HG03571 (cell line): ENCODE measurements around the gene HEBP2.
A peak's percentile ranks its signal among the peaks of the same experiment; 100 is the strongest.
"Not testable (repeated sequence)": the region's sequence is repeated elsewhere in the genome, so short reads cannot be mapped to it uniquely, and the experiment has no call there.

ENCODE experiments used
- ATAC-seq: cut with Tn5 transposase; IDR thresholded peaks from one replicate; pipeline ENCODE4 v1.9.1; 2021; ENCODE audit not compliant: unreplicated experiment

Gene HEBP2

DNA sequence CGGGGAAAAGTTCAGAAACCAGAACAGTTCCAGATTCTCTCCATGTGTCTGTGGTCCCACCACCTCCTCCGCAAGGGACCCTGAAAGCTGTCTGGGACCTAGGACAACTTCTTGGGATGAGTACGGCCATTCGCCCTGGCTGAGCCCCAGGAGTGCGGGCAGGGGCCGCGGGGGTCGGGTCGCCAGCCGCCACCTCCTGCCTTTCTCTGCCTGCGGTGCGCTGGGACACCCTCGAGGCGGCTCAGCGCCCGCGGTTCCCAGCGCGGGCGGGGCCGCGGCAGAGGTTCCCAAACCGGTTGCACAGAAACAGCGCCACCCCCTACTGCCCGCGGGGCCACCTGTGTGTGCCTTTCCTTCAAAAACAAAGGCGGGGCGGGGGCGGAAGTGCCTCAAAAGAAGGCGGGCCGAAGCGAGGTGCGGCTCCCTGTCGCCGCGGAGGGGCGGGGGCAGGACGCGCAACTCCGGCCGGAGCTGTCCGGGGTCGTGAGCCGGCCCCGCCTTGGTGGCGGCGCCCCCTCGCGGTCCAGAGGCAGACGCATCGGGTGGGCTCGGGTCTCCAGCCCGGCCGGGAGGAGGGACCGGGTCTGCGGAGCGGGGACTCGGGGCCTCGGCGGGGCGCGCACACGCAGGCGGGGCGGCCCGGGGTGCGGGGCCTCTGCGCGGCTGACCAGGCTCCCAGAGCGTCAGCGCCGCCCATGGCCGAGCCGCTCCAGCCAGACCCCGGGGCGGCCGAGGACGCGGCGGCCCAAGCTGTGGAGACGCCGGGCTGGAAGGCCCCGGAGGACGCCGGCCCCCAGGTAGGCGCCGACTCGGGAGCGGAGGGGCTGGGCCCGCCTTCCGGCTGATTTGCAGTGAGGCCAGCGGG, at the start of gene HEBP2:
HEBP2 (plus strand) TSS at position 423 of the 865 bp plus-strand sequence; CDS start at position 696, 273 bp downstream.
- peak; percentile 91 for ATAC-seq

GRCh38 chr6:138357928-138358327, 46.1 kb upstream of the HEBP2 start:
- no peak for ATAC-seq

DNA sequence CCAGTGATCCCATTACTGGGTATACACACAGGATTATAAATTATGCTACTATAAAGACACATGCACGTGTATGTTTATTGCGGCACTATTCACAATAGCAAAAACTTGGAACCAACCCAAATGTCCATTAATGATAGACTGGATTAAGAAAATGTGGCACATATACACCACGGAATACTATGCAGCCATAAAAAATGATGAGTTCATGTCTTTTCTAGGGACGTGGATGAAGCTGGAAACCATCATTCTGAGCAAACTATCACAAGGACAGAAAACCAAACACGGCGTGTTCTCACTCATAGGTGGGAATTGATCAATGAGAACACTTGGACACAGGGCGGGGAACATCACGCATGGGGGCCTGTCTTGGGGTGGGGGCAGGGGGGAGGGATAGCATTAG, 35.3 kb upstream of the HEBP2 start:
- not testable (repeated sequence) for ATAC-seq

DNA sequence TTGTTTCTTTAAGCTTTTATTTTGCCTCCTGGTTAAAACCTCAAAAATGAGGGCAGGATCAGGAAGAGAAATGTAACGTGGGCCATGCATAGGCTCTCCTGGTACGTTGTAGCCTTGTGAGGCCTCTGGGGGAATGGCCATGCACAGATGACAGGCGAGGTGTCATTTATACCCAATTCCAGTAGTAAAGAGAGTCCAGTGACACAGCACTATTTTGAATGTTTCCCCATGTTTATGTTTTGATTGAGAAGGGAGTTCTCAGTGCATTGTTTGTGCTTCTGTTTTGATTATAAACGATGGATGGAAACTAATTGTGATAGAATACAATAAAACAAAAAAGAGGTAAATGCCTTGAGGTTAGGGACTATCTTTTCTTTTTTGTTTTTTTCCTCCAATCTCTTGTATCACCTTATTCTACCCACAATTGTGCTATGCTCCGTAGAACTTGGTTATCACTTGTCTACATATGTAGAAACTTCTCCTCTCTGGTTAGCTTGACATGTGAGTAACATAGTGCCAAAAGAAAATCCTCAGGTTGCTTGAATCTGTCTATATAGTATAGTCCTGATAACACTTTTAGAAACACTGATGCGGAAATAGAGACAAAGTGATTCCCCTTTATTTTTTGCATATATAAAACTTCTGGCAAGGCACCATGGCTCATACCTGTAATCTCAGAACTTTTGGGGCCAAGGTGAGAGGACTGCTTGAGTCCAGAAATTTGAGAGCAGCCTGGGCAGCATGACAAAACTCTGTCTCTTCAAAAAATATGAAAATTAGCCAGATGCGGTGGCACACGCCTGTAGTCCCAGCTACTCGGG, 33.2 kb upstream of the HEBP2 start:
- no peak for ATAC-seq

GRCh38 chr6:138371452-138371711, 32.6 kb upstream of the HEBP2 start:
- no peak for ATAC-seq

GRCh38 chr6:138371720-138372119, 32.3 kb upstream of the HEBP2 start:
- no peak for ATAC-seq

DNA sequence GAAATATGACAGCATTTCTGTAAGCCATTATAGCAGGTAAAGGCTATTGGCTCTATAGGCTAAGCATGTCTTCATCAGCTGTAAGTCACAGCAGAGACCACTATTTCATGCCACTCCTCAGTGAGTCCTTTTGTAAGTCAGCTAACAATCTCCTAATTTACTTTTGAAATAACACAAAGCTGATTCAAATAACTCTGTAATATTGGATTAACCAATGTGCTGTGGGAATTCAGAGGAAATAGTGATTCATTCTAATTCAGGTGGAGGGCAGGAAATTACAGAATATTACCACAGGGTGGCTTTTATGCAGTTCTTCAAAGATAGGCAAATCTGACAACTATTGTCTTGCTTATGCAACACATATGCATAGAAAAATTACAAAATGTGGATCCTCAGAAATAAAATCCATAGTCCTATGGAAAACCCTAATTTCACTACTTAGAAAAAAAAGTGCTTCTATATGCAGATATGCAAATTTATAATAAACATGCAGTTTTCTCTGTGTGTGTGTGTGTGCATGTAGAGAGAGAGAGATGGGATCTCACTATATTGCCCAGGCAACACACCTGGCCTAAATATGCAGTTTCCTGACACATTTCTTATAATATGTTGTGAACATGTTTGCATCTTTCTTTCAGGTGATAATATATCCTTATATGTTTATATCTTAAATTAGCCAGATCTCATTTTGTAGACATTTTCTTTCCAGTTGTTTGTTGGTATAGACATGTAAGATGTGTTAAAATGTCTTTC, 31.1 kb upstream of the HEBP2 start:
- no peak for ATAC-seq

- ATAC-seq: no peak
Observed at GRCh38 chr6:138374230-138374629, 29.8 kb upstream of the HEBP2 start.

GRCh38 chr6:138374815-138375214, 29.2 kb upstream of the HEBP2 start:
- no peak for ATAC-seq

DNA sequence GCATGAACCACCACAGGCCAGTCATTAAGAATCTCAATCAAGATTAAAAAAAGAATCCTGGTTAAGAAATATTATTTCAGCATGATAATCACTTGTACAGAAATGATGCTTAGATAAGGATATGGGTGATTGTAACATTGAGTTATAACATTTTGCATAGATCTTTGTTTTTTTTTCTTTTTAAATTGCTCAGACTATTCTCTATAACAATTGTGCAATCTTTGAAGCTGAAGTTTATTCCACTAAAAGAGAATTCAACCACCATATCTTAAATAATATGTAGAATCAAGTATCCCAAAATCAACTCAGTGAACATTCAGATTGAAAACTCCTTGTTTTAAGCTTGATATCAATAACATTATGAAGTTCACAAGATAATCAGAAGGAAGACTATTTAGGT, 27.0 kb upstream of the HEBP2 start:
- no peak for ATAC-seq

GRCh38 chr6:138377844-138378243, 26.2 kb upstream of the HEBP2 start, which contains the start of gene SMIM28:
SMIM28 (plus strand) TSS chr6:138377905; CDS start chr6:138378073, 168 bp downstream.
- no peak for ATAC-seq

DNA sequence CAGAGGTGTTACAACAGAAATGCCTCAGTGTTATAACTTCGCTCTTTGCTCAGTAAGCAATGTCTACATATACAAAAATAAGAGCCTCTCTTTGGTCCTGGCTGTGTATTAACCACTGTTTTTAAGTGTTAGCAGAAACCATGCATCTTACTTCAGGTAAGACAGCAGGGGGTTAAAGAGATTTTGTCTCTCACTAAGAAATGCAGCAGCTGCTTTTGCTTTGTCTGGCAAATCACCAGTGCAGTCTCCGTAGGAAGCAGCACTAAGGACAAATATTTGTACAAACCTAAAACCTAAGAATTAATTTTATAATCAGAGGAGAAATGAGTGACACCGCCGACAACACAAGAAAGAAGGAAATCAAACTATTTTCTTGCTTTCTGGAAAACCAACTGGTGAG, 25.6 kb upstream of the HEBP2 start:
- no peak for ATAC-seq

GRCh38 chr6:138382498-138383265, 21.3 kb upstream of the HEBP2 start:
- ATAC-seq: no peak

- ATAC-seq: no peak
Observed at GRCh38 chr6:138383776-138384175, 20.2 kb upstream of the HEBP2 start.

DNA sequence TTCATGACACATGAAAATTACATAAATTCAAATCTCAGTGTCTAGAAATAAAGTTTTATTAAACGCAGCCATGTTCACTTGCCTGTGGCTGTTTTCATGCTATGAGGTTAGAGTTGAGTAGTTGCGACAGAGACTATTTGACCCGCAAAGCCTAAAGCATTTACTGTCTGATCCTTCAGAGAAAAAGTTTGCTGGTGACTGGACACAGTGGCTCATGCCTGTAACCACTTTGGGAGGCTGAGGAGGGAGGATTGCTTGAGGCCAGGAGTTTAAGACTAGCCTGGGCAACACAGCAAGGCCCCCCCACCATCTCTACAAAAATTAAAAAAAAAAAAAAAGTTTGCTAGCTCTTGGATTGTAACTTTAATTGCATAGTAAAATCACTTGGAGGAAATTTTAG, 17.1 kb upstream of the HEBP2 start:
- ATAC-seq: no peak

- ATAC-seq: no peak
Observed at GRCh38 chr6:138387577-138388368, 16.2 kb upstream of the HEBP2 start.

- ATAC-seq: no peak
Observed at GRCh38 chr6:138389551-138389950, 14.5 kb upstream of the HEBP2 start.

GRCh38 chr6:138393871-138394783, 9.9 kb upstream of the HEBP2 start:
- no peak for ATAC-seq

DNA sequence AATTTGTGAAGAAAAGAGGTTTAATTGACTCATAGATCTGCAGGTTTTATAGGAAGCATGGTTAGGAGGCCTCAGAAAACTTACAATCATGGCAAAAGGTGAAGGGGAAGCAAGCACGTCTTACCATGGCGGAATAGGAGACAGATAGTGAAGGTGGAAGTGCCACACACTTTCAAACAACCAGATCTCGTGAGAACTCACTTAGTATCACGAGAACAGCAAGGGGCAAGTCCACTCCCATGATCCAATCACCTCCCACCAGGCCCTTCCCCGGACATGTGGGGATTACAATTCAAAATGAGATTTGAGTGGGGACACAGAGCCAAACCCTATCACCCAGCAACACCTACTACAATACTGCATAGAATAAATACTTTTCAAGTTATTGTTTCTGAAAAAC, 7.3 kb upstream of the HEBP2 start:
- ATAC-seq: no peak
